Measurements from ENCODE around the gene CDK2AP2. TPM values are rescaled to one million over a fixed set of nuclear protein-coding genes. Genes with fewer than 3 reads are reported as not detected.

The CDK2AP2 gene
- total RNA-seq, 2 donors from 2014 or later, result 57.1 to 91.9 TPM

DNA sequence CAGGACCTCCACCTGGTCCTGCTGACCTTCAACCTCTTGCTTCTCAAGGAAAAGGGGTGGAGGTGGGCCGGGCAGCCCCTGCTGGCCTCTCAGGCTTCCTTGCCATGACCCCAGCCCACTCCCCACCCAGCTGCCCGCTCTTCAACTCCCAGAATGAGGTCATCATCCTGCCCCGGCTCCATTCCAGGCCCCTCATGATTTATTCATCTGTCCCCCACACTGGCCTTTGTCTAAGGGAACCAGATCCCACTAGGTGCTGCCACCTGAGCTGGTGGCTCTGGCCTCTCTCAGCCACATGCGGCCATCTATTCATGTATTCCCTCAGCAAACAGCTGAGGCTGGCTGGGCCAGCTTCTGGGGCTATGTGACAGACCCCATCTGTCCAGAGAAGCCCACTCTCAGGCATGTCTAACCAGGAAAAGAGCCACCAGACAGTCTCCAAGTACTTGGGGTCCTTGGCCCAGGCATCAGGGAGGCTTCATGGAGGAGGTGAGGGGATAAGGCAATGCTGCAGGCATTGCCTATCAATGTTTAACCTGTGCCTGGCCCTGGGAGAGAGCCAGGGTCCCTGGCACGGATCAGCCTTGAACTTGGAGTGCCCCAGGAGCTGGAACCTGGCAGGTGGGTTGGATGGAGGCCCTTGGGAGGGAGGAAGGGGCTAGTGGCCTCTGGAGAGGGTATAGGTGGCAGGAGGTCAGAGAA, 17.5 kb upstream of the CDK2AP2 start:
- Histone ChIP-seq H3K27me3 (replicated peaks; ENCODE audit: insufficient read depth) (no peaks in the 10 kb centered on the region), H3K9me3 (no peaks in the 10 kb centered on the region), H3K4me1 (replicated peaks) (no peaks in the 10 kb centered on the region), H3K27ac (no peak overlapping the region), H3K4me3 (no peak overlapping the region), H3K36me3 (no peaks in the 10 kb centered on the region)
- no peak for DNase-seq (ENCODE audit: low spot score)
- intact Hi-C loops (cut with DNase I), result no loop called here
- WGBS, result 68% methylated on average over 5 of the region's 5 CpGs
- TF ChIP-seq, protein P1, sequence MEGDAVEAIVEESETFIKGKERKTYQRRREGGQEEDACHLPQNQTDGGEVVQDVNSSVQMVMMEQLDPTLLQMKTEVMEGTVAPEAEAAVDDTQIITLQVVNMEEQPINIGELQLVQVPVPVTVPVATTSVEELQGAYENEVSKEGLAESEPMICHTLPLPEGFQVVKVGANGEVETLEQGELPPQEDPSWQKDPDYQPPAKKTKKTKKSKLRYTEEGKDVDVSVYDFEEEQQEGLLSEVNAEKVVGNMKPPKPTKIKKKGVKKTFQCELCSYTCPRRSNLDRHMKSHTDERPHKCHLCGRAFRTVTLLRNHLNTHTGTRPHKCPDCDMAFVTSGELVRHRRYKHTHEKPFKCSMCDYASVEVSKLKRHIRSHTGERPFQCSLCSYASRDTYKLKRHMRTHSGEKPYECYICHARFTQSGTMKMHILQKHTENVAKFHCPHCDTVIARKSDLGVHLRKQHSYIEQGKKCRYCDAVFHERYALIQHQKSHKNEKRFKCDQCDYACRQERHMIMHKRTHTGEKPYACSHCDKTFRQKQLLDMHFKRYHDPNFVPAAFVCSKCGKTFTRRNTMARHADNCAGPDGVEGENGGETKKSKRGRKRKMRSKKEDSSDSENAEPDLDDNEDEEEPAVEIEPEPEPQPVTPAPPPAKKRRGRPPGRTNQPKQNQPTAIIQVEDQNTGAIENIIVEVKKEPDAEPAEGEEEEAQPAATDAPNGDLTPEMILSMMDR (IDR thresholded peaks at IDR 0.05), result no peak
- TF ChIP-seq POLR2A (IDR thresholded peaks at IDR 0.05), result no peak
- no peak for TF ChIP-seq POLR2AphosphoS5 (IDR thresholded peaks at IDR 0.05)

DNA sequence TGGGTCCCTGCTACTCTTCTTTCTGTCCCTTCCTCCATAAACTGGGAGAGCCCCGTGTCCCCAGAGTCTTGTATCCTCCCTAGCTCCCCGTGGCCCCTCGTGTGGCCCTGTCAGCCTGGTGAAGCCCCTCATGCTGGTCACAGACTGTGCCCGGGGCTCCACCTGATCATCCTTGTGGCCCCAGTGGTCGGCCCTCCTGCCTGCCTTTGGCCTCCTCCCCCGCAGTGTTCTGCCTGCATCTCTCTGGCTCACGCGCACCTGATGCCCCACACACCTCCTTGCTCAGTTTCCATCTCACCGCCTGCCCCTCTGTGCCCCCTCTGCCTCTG, 16.5 kb upstream of the CDK2AP2 start:
- no peak overlapping the region for H3K4me3 ChIP-seq
- H3K4me1 ChIP-seq (replicated peaks), result no peaks in the 10 kb centered on the region
- intact Hi-C loops (cut with DNase I), result no loop called here
- no peak for DNase-seq (ENCODE audit: low spot score)
- no peaks in the 10 kb centered on the region for H3K9me3 ChIP-seq
- no peak overlapping the region for H3K27ac ChIP-seq
- whole genome bisulfite sequencing, result 89% methylated on average over 9 of the region's 9 CpGs
- H3K27me3 ChIP-seq (replicated peaks; ENCODE audit: insufficient read depth), result no peaks in the 10 kb centered on the region
- TF ChIP-seq, protein P1 (IDR thresholded peaks at IDR 0.05), result no peak
- no peak for TF ChIP-seq POLR2AphosphoS5 (IDR thresholded peaks at IDR 0.05)
- TF ChIP-seq POLR2A (IDR thresholded peaks at IDR 0.05), result no peak
- no peaks in the 10 kb centered on the region for H3K36me3 ChIP-seq

DNA sequence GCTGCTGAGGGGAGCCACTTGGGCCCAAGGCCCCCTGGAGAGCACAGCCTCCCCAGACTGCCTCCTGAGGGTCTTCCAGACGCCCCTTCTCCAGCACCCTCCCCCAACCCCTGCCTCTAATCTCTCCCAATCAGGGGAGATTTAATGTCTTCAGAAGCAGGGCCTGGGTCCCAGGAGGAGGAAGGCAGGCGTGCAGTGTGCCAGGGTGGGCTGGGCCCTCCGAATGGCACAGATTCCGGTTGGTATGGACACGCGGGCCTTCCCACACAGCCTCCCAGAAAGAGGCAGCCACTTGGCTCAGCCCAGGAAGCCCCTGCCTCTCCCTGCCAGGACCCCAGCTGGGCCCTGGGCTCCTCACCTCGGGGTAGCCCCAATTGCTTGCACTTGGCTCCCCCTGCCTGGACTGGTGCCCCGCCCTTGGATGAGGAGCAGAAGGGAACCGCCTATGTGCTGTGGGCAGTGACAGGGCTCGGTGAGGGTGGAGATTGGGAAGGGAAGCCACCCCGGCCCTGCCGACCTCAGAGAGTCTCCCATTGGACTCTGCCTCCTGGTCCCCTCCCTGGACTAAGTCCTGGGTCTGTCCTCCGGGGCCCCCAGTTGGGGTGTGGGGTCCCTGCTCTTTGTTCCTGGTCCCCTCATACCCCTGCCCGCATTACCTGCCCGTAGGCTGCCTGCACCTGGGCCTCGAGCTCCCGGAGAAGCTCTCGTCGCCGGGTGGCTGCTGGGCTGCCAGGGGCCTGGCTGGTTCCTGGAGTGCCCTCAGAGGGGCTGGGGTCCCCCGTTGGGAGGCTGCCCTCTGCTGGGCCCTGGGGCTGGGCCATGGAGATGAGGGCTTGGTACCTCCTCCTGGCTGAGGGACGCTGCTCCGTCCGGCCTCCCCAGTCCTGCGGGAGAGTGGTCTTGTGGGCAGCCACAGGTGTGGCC, 15.9 kb upstream of the CDK2AP2 start:
- Histone ChIP-seq H3K4me3 (no peak overlapping the region), H3K27me3 (replicated peaks; ENCODE audit: insufficient read depth) (no peaks in the 10 kb centered on the region), H3K27ac (no peak overlapping the region), H3K4me1 (replicated peaks) (no peaks in the 10 kb centered on the region), H3K36me3 (no peaks in the 10 kb centered on the region), H3K9me3 (no peaks in the 10 kb centered on the region)
- 80% methylated on average over 25 of the region's 25 CpGs for WGBS
- TF ChIP-seq POLR2AphosphoS5 (IDR thresholded peaks at IDR 0.05), result no peak
- TF ChIP-seq POLR2A (IDR thresholded peaks at IDR 0.05), result no peak
- TF ChIP-seq, protein P1 (IDR thresholded peaks at IDR 0.05), result no peak
- DNase-seq (ENCODE audit: low spot score), result no peak
- intact Hi-C loops (cut with DNase I), result no loop called here

DNA sequence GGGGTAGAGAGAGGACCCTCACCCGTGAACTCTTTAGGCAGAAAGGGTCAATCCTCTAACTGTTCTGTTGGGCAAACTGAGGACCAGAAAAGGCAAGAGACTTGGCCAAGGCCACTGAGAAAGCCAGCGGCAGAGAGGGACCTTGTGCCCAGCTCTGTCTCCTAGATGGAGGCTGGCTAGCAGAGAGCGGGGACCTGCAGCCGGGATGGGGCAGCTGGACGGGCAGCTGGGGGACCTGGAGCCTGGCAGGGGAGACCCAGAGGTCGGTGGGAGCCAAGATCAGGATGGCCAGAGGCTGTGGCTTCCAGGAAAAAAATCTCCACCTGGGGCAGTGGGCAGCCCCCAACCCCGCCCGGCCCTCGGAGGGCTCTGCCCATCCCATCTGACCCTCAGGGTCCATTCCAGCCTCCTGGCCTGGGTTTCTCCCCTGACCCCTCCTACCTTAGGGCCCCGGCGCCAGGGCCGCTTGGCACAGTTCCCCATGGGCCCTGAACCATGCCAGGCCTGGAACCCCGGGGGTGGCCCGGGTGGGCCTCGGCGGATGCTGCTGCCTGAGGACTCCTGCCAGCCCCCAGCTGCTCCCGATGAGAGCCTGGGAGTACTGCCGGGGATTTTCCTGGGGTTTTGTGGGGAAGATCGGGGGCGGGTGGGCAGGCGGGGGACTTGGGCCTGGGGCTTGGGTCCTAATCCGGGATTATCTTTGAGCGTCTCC, 15.0 kb upstream of the CDK2AP2 start, which contains the start of gene CABP2:
Gene CABP2, minus strand, starts transcription at position 603 of the 712 bp plus-strand sequence. Its CDS starts 120 bp downstream, at position 483.
- no peaks in the 10 kb centered on the region for H3K4me1 ChIP-seq (replicated peaks)
- TF ChIP-seq POLR2AphosphoS5 (IDR thresholded peaks at IDR 0.05), result no peak
- no peak for TF ChIP-seq POLR2A (IDR thresholded peaks at IDR 0.05)
- TF ChIP-seq, protein P1 (IDR thresholded peaks at IDR 0.05), result no peak
- no peak within 1 kb of the TSS for H3K27ac ChIP-seq
- no peak within 1 kb of the TSS for H3K4me3 ChIP-seq
- DNase-seq (ENCODE audit: low spot score), result no peak
- no peaks in the 10 kb centered on the region for H3K36me3 ChIP-seq
- 82% methylated on average over 16 of the region's 23 CpGs for WGBS
- H3K27me3 ChIP-seq (replicated peaks; ENCODE audit: insufficient read depth), result no peaks in the 10 kb centered on the region
- intact Hi-C loops (cut with DNase I), result no loop called here
- H3K9me3 ChIP-seq, result no peaks in the 10 kb centered on the region

All from prostate gland (tissue), 2 donors.